Adrenal gland (tissue), 5 donors: Measurements from ENCODE around the gene PMPCB.

Source experiments
- CTCF ChIP-seq, 6 experiments: fragments of 450-650 bp in 4 of 6; fragments of 200-600 bp in 2 of 6; sonication (generic) in 1 of 6; IDR thresholded peaks; 1 replicate in 5 of 6; 2 replicates in 1 of 6; pipeline versions ENCODE4 v1.5.1 to v1.8.0; 2016 to 2021; ENCODE audit warnings: antibody characterized with exemption in 6 of 6, mild to moderate bottlenecking in 2 of 6, moderate library complexity in 1 of 6
- POLR2A ChIP-seq, 2 donors: fragments of 450-650 bp; IDR thresholded peaks; one replicate each; pipeline ENCODE4 v1.6.1; 2017; ENCODE audit warnings: antibody characterized with exemption in 2 of 2, mild to moderate bottlenecking in 2 of 2, moderate library complexity in 1 of 2
- donor health status: DM: no; HTN: no; CAD: no.

DNA sequence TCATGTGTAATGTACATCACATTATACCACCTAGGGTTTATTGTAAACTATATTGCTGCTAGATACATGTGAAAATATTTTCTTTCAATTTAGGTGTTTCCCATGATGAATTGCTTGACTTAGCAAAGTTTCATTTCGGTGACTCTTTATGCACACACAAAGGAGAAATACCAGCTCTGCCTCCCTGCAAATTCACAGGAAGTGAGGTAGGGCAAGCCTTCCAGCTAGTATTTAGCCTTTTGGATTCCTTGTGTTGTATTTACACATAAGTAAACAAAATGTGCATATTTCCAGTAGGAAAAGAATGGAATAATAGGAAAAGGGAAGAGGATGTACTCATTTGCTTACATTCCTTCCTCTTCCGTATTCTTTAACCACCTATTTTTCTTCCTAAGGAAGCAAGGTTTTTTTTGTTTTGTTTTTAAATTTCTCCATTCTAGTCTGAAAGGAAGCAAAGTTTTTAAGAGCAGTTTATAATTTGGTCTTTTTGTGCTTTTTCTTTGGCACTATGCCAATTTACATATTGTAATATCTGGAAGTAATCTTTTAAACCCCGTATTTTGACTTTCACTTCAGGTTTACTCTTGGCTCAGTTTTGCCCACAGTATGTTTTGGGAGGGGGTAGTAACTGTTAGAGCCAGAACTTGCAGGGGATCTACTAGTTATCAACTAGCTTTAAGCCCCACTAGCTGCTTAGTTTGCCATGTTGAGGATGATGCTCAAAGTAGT is 10.4 kb downstream of the PMPCB start:
- TF ChIP-seq CTCF (IDR thresholded peaks at IDR 0.05) (no peak), POLR2A (IDR thresholded peaks at IDR 0.05) (no peak)
